NCI-H526 treated with DMSO at 0.1 percent for 48 hours (cell line): ENCODE results near the gene PLS3.
"Not testable (repeated sequence)": the region's sequence is repeated elsewhere in the genome, so short reads cannot be mapped to it uniquely, and the experiment has no call there.

Experiments used
- DNase-seq: peaks from one replicate; lab custom pipeline; 2025; lab: John Stamatoyannopoulos, UW

PLS3 gene

DNA sequence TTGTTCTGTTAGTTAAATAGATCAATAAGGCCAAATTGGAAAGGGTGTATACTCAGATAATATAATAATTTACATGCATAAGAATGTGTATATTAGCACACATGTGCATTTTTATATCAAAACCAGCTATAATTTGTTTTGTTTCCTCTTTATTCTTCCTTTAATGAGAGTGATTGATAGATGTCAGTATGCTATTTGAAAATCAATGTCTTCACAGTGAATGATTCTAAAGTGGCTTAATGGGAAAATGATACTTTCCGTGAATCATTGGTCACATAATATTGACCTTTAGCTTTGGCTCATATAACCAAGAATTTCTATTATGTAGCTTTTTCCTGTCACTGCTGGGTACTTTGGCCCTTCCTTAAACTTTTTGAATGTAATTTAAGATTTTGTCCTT lies 48.6 kb downstream of the PLS3 start:
- DNase-seq = no peak

DNA sequence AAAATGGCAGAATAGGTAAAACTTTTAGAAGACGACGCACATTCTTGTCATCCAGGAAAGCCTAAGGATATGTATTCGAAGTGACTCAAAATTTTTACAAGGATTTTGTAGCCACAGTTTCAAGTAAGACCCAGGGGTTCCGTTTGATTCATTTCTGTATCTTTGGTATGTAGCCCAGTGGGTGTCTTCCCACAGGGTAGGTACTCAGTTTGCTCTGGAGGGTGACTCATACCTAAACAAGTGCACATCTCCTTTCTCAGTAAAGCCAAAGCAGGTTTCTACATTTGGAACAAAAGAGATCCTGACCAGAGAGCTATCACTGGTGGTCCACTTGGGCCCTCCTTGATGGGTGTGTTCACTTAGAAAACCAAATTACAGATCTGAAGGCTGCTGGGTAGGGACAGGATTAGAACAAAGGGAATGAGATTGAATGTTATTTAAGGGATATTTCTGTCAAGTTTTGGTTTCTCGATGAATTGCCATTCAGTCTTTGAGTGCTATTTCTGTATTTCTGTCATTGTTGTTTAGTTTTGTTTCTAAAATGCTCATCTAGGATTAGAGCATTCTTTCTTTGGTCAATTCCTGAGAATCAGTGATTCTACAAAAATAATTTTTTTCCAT lies 56.1 kb downstream of the PLS3 start:
- no peak for DNase-seq

DNA sequence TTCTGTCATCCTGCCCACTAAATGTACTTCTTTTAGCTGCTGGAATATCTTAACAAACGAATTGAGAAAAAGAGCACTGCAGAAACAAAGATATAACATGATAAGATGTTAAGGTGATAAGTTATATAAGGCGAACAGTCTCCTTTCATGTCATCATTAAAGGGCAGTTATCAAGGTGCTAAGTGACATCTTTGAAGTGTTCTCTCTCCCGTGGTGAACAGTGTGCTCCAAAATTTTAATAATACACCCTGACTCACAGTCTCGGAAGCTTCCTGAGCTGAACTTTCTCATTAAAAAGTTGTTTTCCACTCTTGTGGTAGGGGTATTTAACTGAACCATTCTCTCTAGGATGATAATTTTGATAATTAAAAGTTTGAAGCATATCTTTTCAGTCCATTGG lies 61.6 kb downstream of the PLS3 start:
- DNase-seq = no peak

DNA sequence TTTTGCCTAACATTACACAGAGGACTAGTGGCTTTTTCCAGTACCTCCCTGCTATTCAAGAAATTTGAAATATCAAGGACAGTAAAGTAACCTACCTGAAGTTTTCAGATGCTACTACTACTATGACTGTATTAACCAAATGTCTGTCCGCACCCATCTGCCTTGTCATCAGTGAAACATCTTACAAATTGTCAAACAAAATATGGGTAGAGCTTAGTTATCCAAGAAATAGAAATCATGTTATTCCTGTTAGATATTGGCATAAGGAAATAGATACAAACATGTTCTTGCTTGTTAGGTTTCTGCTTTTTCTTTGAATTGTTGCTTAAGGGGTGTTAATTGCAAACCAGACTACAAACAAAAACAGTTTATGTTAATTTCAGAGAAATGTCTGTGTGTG lies 63.9 kb downstream of the PLS3 start:
- no peak for DNase-seq

DNA sequence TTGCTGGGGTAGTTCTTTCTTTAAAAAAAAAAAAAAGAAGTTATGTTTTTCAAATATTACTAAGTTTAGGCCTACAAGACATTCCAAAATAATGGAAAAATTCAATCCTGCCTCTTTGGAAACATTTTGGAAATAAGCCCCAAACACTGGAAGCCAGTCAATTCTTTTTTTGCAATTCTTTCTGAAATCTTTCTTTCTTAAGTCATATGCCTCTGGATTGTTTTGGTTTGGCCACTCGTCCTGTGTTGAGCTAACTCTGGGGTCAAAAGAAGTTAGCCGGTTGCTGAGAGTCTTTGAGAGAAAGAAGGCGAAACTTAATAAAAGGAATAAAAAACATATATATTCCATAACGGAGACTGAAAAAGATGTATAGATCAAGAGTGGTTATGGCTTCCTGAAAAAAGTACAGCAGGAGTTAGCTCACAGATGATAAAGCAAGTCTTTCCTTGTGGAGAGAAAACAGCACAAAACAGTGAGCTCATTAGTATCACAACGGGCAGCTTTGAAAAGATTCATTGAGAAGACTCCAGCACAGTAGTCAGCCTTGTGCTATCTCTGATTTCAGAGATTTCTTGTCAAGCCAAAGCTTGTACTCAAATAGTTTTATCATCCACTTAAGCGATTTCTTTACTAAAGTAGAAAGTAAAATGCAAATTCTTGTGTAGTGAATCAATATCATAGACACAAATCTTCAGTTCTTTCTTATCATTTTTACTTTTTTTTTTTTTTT lies 64.8 kb downstream of the PLS3 start:
- no peak for DNase-seq

DNA sequence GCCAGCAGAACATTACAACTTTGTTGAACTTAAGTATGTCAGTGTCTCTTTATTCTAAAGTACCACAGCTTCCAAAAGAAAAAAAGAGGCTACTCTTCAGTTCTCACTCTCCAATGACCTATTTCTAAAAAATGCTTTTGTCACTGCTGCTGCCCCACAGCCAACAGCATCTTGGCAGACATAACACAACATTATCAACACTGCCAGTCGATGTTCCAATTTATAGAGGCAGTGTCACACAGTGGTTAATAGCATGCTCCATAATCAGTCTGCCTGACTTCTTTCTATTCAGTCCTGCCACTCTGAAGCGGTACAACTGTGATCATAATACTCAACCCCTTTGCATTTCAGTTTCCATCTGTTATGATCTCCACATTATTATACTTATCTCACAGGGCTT lies 69.2 kb downstream of the PLS3 start:
- DNase-seq = no peak

DNA sequence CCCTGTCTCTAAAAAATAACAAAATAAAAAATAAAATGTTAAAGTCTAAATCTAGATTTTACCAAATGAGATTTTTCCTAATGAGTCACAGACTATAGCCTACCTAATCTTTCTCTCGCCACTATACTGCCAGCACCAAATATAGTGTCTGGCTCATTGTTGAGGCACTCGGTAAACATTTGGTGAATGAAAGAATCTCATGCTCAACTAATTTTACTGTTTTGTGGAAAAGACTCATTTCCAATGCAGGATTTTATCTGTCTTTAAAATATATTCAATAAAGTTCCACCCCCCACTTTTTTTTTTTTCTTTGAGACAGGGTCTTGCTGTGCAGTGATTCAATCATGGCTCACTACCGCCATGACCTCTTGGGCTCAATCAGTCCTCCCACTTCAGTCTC lies 71.5 kb downstream of the PLS3 start:
- no peak for DNase-seq

DNA sequence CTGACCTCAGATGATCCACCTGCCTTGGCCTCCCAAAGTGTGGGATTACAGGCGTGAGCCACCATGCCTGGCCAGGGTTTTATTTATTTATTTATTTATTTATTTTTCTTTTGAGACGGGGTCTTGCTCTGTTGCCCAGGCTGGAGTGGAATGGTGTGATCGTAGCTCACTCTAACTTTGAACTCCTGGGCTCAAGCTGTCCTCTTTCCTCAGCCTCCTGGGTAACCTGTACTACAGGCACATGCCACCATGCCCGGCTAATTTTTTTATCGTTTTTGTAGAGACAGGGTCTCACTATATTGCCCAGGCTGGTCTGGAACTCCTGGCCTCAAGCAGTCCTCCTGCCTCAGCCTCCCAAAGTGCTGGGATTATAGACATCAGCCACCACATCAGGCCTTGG lies 72.4 kb downstream of the PLS3 start:
- not testable (repeated sequence) for DNase-seq

DNA sequence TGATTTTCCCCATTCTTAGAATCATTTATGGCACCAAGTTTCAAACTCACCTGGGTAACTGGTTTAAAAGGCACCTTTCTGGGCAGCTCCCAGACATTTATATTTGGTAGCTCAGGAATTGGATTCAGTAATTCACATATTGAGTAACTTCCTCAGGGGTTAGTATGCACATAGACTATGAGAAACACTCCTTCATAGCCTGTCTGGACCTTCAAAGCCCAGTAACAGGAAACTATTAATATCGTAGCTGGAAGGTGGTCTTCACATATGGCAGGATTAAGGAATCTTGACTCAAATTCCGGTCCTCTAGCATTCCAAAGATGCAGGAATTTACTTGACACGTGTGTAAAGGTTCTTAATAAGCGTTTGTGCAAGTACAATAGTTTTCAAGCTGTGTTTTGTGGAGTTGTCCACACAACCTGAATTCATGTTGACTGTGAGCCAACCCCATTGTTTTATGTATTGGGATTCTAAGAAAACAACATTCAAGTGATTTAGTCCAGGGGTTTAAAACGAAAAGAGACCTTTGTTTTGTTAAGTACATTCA lies 78.4 kb downstream of the PLS3 start:
- no peak for DNase-seq

DNA sequence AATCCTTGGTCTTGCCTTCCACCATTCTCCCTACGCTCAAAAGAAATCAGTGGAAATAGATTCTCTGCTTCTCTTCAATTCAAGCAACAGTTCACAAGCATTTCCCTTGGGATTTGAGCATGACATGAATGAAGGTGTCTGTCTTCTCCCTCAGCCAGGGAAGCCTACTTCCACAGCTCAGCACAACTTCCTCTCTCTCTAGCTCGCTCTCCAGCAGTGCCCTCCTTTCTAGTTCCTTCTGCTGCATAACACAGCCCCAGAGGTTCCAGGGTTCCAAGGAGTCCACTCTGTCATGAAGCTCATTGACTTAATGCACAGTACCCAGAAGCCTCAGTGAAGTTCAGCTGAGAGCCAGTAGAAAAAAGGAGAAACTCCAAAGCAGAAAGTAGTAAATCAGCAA lies 81.3 kb downstream of the PLS3 start:
- DNase-seq = no peak

DNA sequence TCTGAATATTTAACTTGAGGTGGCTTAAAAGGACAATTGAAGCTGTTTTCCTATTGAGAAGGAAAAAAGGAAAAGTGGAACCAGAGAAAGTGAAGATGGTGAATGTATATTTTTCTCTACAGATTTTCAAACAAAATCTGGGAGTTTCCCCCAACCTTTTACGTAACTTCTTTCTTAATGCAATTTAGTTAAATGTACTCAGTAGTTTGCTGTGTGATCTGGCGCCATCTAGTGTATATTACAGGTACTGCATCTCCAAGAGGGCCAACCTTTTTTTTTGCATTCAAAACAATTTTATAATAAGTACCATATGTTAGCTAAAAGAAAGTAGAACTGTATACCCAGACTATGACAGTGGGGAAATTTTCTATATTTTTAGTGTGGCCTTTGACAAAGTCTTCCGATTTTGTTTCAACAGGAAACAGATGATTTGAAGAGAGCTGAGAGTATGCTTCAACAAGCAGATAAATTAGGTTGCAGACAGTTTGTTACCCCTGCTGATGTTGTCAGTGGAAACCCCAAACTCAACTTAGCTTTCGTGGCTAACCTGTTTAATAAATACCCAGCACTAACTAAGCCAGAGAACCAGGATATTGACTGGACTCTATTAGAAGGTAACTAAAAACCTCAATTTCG lies 82.0 kb downstream of the PLS3 start:
- peak; percentile 18 for DNase-seq

DNA sequence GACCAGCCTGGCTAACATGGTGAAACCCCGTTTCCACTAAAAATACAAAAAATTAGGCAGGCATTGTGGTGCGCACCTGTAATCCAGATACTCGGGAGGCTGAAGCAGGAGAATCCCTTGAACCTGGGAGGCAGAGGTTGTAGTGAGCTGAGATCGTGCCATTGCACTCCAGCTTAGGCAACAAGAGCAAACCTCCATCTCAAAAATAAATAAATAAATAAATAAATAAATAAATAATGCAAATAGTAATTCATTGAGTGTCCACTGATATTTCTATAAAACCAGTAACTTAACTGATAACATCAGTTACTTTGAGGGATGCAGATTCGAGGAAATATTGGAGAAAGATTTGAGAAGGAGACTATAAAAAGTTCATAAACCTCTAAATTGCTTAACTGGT lies 83.4 kb downstream of the PLS3 start:
- DNase-seq = not testable (repeated sequence)

DNA sequence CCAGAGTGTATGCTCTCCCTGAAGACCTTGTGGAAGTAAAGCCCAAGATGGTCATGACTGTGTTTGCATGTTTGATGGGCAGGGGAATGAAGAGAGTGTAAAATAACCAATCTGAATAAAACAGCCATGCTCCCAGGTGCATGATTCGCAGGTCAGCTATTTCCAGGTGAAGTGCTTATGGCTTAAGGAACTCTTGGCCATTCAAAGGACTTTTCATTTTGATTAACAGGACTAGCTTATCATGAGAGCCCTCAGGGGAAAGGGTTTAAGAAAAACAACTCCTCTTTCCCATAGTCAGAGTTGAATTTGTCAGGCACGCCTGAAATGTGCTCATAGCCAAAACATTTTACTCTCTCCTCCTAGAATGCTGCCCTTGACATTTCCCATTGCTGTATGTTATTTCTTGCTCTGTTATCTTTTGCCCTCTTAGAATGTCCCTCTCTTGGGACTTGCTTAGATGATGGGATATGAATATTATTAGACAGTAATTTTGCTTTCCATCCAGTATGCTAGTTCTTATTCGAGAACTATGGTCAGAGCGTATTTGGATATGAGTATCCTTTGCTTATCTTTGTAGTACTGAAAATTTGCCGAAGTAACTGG lies 88.6 kb downstream of the PLS3 start:
- DNase-seq = no peak

DNA sequence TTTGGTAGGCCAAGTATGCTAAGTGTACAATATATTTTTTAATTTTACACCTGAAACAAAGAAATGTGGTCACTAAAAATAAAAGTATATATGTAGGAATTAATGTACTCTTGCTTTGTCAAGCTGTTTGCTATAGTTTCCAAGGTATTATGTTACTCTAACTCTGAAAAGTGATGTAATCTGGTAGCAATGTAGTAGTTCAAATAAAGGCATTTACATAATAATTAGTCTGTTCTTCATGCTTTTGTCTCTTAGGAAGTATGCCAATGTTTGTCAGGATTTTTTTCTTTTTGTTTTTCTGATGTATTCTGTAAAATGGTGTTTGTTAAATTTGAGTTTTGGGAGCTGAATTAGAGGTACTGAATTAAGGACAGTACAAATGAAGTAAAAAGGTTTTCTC lies 89.5 kb downstream of the PLS3 start:
- no peak for DNase-seq

DNA sequence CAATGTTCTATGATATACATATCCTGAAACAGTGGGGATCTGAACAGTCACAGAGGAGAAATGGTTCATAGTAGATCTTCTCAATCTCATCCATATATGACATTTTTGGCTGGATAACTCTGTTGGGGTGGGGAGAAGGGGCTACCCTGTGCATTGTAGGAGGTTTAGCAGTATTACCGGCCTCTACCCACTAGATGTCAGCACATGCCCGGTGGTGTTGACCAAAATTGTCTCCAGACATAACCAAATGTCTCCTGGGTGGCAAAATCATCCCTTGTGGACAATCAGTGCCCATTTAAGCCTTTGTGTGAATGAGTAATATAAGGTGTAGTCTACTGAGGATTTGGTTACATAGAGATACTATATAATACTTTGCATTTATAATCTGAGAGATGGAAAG lies 89.9 kb downstream of the PLS3 start:
- peak; percentile 43 for DNase-seq

DNA sequence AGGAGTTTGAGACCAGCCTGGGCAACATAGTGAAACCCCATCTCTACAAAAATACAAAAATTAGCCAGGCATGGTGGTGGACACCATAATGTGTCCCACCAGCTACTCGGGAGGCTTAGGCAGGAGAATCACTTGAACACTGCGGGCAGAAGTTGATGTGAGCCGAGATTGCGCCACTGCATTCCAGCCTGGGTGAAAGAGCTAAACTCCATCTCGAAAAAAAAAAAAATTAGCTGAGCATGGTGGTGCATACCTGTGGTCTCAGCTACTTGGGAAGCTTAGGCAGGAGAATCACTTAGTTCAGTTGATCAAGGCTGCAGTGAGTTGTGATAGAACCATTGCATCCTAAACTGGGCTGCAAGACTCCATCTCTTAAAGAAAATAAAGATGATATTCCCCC lies 91.2 kb downstream of the PLS3 start:
- no peak for DNase-seq

DNA sequence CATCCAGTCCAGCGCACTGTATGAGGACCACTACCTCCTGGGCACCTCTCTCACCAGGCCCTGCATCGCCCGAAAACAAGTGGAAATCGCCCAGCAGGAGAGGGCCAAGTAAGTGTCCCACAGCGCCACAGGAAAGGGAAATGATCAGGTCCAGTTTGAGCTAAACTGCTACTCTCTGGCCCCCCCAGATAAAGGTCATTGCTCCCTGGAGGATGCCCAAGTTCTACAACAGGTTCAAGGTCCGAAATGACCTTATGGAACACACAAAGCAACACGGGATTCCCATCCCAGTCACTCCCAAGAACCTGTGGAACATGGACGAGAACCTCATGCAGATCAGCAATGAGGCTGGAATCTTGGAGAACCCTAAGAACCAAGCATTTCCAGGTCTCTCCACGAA lies 104.1 kb downstream of the PLS3 start:
- no peak for DNase-seq

DNA sequence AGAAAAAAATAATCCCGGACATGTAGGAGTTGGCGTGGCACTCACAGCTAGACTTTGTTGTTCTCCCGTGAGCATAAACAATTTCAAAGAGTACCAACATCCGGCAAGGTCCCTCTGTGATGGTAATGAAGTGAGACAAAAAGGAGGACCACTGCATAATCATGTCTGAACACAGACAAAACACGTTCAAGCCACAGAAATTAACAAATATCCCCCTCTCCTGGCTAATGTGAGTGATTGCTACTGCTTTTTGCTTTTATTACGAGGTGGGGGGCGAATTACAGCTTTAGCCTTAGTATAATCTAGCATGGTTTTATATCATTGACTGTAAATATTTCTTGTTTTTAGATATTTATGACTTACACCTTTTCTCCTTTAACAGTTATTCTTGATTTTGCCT lies 118.5 kb downstream of the PLS3 start:
- peak; percentile 18 for DNase-seq

DNA sequence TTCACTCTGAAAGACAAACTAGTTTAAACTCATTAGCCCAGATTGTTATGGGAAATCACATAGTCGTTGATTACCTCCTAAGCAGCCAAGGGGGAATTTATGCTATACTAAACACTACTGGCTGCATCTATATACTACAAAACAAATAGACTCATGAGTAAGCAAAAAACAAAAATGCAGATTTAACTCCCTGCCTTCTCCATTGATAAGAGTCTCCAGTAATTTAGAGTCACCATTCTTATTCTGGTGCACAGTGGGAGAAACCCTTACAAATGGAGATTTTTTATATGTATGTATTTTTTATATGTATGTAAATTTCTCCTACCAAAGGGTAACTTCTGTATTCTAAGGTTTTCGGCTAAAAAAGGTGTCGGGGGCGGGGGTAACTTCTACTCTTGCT lies 126.6 kb downstream of the PLS3 start:
- DNase-seq = no peak

DNA sequence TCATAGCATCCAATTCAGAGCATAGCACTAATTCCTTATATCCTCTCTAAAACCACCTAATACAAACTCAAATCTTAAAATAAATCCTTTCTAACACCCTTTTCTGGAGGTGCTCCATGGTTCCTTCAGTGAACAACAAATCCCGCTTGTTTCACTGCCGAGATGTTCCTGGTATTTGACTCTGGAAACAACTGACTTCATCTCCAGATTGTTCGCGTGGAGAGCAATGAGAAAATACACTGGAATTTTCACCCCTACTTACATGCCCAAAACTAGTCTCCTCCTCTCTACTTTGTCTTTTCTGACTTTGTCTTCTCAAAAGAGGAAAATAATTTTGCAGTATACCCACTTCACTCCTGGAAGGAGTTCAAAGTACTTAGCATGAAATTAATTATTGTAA lies 129.0 kb downstream of the PLS3 start:
- DNase-seq = no peak

DNA sequence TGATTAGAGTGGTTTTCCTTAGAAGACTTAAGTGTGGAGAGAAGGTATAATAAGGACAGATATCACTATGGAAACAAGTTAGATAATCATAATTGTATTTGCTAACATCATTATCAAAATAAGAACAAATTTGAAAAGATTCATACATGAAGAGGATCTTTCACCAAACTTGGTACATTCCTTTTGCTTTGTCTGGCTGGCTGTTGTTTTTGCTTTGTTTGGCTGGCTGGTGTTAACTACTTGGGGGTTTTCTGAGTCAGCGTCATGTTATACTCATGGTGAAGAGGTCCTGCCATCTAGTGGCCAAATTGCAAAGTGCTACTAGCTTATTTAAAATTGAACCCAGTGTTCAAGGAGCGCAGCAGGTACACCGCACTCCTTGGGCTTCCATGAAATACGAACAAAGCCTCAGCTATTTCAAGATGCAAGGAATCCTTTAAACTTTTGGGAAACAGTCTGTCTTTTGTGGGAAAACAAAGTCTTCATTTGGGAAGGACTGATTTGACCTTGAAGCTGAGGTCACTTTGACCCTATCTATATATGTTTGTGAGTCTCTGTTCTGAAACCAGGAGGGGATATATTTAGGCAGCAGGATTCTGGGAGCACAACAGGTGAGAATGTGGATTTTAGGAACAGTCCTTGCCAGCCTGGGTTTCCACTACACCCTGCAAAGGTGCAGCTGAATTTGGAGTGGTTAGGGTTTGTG lies 129.7 kb downstream of the PLS3 start:
- DNase-seq = peak; percentile 15

DNA sequence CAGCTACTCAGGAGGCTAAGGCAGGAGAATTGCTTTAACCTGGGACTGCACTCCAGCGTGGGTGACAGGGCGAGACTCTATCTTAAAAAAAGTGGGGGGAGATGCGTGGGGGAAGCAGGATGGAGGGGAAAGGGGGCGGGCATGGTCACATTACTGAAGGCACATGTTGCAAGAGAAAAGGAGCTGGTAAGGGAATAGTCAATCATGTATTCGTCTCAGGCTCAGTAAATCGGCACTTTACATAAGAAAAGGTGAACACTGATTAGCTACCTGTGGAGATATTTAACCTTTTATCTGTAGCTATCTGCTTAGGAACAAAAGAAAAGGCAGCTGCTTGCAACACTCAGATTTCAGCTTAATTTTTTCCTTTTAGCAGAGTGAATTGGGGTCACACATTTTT lies 132.5 kb downstream of the PLS3 start:
- no peak for DNase-seq
